Femur (tissue), 1 donor: ENCODE results near the gene CREBRF.
"Not testable (repeated sequence)": the region's sequence is repeated elsewhere in the genome, so short reads cannot be mapped to it uniquely, and the experiment has no call there.

Experiments used
- DNase-seq: peaks from one replicate; pipeline ENCODE4 v3.0.0-alpha.2; 2017

Gene CREBRF

GRCh38 chr5:173089581-173089980 lies 33.4 kb downstream of the CREBRF start:
- no peak for DNase-seq

GRCh38 chr5:173090639-173091038 lies 34.5 kb downstream of the CREBRF start:
- DNase-seq = no peak

- no peak for DNase-seq
These were observed 35.8 kb downstream of the CREBRF start for GRCh38 chr5:173091981-173092380.

GRCh38 chr5:173093606-173094005 lies 37.5 kb downstream of the CREBRF start:
- no peak for DNase-seq

- no peak for DNase-seq
These were observed 38.0 kb downstream of the CREBRF start for GRCh38 chr5:173094012-173094661.

- no peak for DNase-seq
These were observed 42.6 kb downstream of the CREBRF start for GRCh38 chr5:173098787-173099186.

GRCh38 chr5:173099461-173099860 lies 43.3 kb downstream of the CREBRF start:
- no peak for DNase-seq

GRCh38 chr5:173101245-173101644 lies 45.1 kb downstream of the CREBRF start:
- no peak for DNase-seq

GRCh38 chr5:173103411-173103810 lies 47.3 kb downstream of the CREBRF start:
- no peak for DNase-seq

GRCh38 chr5:173108914-173109313 lies 52.8 kb downstream of the CREBRF start:
- no peak for DNase-seq

- DNase-seq = no peak
These were observed 58.4 kb downstream of the CREBRF start for GRCh38 chr5:173114536-173114935.

- DNase-seq = no peak
These were observed 63.6 kb downstream of the CREBRF start for GRCh38 chr5:173119719-173120118.

- no peak for DNase-seq
These were observed 67.3 kb downstream of the CREBRF start for GRCh38 chr5:173123416-173123815.

GRCh38 chr5:173132166-173132565 lies 76.0 kb downstream of the CREBRF start:
- DNase-seq = not testable (repeated sequence)

GRCh38 chr5:173138707-173139106 lies 82.6 kb downstream of the CREBRF start:
- no peak for DNase-seq

- DNase-seq = no peak
These were observed 83.5 kb downstream of the CREBRF start for GRCh38 chr5:173139631-173140030.

- no peak for DNase-seq
These were observed 84.6 kb downstream of the CREBRF start for GRCh38 chr5:173140769-173141168.

- DNase-seq = no peak
These were observed 87.4 kb downstream of the CREBRF start for GRCh38 chr5:173143567-173143966.

- DNase-seq = peak; percentile 95
These were observed 88.3 kb downstream of the CREBRF start, which contains the start of gene BNIP1 for GRCh38 chr5:173144200-173145176. TSS of gene BNIP1 (plus strand) at chr5:173144531. CDS start at chr5:173144546, 15 bp downstream.

GRCh38 chr5:173148354-173148753 lies 92.2 kb downstream of the CREBRF start:
- DNase-seq = no peak

GRCh38 chr5:173152547-173152946 lies 96.4 kb downstream of the CREBRF start:
- no peak for DNase-seq

- DNase-seq = no peak
These were observed 97.7 kb downstream of the CREBRF start for GRCh38 chr5:173153842-173154241.

- DNase-seq = not testable (repeated sequence)
These were observed 98.5 kb downstream of the CREBRF start for GRCh38 chr5:173154619-173155018.

- peak; percentile 41 for DNase-seq
These were observed 99.8 kb downstream of the CREBRF start for GRCh38 chr5:173155912-173156311.
